ENCODE results near the gene CCSER1. TPM values are rescaled to one million over a fixed set of nuclear protein-coding genes. Genes with fewer than 3 reads are reported as not detected.
A peak's percentile ranks its signal among the peaks of the same experiment; 100 is the strongest.
"Not testable (repeated sequence)": the region's sequence is repeated elsewhere in the genome, so short reads cannot be mapped to it uniquely, and the experiment has no call there.

The CCSER1 gene
- total RNA-seq, 4 donors from 2014 or later, result 27.5 to 66.5 (median 54.3) TPM

DNA sequence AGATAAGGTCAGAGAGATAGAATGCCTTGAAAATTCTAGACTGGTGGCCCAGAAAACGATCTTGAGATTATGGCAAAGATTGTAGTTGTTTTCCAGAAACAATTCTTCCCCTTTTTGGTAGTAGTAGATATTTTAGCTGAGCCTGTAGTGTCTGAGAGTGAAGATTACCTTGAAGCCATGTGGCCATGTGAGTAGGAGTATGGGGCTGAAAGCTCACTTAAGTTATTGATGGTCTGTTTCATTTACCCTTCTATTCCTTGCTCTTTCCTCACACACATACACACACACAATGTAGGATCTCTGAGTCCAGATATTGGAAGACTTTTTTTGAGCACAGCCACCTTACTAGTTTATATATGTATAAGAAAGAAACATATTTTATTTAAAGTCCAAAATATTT, 1234.9 kb downstream of the CCSER1 start:
- TF ChIP-seq CTCF (IDR thresholded peaks at IDR 0.05), result no peak
- no peak for TF ChIP-seq POLR2A (IDR thresholded peaks at IDR 0.05)
- H3K27ac ChIP-seq, result no peak overlapping the region
- no peak for DNase-seq
- no peaks in the 10 kb centered on the region for H3K9me3 ChIP-seq
- H3K27me3 ChIP-seq, result no peaks in the 10 kb centered on the region
- H3K4me3 ChIP-seq, result no peak overlapping the region
- no peaks in the 10 kb centered on the region for H3K36me3 ChIP-seq
- no peaks in the 10 kb centered on the region for H3K4me1 ChIP-seq

- H3K27ac ChIP-seq, result no peak overlapping the region
- H3K9me3 ChIP-seq, result no peaks in the 10 kb centered on the region
- H3K27me3 ChIP-seq, result no peaks in the 10 kb centered on the region
- no peak overlapping the region for H3K4me3 ChIP-seq
- DNase-seq, result no peak
- TF ChIP-seq CTCF (IDR thresholded peaks at IDR 0.05), result no peak
- no peaks in the 10 kb centered on the region for H3K4me1 ChIP-seq
- H3K36me3 ChIP-seq, result no peaks in the 10 kb centered on the region
Observed at GRCh38 chr4:91366554-91366953, 1239.4 kb downstream of the CCSER1 start.

GRCh38 chr4:91369116-91369515, 1241.9 kb downstream of the CCSER1 start:
- Histone ChIP-seq H3K4me3 (no peak overlapping the region), H3K4me1 (no peaks in the 10 kb centered on the region), H3K9me3 (no peaks in the 10 kb centered on the region), H3K27me3 (no peaks in the 10 kb centered on the region), H3K36me3 (no peaks in the 10 kb centered on the region), H3K27ac (no peak overlapping the region)
- DNase-seq, result no peak
- TF ChIP-seq CTCF (IDR thresholded peaks at IDR 0.05) (no peak), POLR2A (IDR thresholded peaks at IDR 0.05) (no peak)

DNA sequence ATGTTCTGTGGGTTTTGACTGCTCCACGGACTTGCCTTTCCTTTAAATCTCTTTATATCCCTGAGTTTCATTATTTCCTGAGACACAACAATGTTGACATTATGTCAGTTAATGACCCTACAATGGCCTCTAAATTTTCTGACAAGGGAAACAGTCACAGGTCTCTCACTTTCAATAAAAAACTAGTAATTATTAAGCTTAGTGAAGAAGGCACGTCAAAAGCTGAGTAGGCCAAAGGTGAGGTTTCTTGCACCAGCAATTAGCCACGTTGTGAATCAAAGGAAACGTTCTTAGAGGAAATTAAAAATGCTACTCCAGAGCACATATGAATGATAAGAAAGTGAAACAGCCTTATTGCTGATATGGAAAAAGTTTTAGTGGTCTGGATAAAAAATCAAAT, 1246.4 kb downstream of the CCSER1 start:
- H3K27me3 ChIP-seq, result no peaks in the 10 kb centered on the region
- H3K4me3 ChIP-seq, result no peak overlapping the region
- TF ChIP-seq CTCF (IDR thresholded peaks at IDR 0.05), result no peak
- TF ChIP-seq POLR2A (IDR thresholded peaks at IDR 0.05), result no peak
- no peaks in the 10 kb centered on the region for H3K36me3 ChIP-seq
- peak overlapping the region in 1 of 4 donors; percentile 26 for H3K27ac ChIP-seq
- no peaks in the 10 kb centered on the region for H3K9me3 ChIP-seq
- no peaks in the 10 kb centered on the region for H3K4me1 ChIP-seq
- no peak for DNase-seq

- not testable (repeated sequence) for H3K27me3 ChIP-seq, H3K27ac ChIP-seq, DNase-seq, H3K4me3 ChIP-seq, H3K9me3 ChIP-seq, H3K4me1 ChIP-seq, H3K36me3 ChIP-seq
Observed at GRCh38 chr4:91405431-91405830, 1278.2 kb downstream of the CCSER1 start.

DNA sequence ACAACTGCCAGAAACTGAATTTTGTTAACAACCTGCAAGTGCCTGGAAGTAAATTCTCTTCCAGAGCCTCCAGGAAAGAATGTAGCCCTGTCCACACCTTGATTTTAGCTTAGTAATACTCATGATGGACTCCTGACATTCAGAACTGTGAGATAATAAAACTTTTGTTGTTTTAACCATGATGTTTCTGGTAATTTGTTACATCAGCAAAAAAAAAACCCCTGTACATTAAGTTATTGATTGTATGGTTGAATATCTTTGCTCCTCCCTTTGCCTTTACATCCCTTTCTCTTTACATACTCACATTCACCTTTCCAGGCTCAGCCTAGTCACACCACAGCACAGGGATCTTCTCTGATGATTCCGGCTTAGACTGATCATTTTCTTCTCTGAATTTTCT, 1294.8 kb downstream of the CCSER1 start:
- TF ChIP-seq CTCF (IDR thresholded peaks at IDR 0.05), result no peak
- no peak for TF ChIP-seq POLR2A (IDR thresholded peaks at IDR 0.05)

More for the DNA sequence above, 1294.8 kb downstream of the CCSER1 start:
- no peak for DNase-seq
- H3K4me1 ChIP-seq, result no peaks in the 10 kb centered on the region
- no peak overlapping the region for H3K27ac ChIP-seq
- H3K36me3 ChIP-seq, result no peaks in the 10 kb centered on the region
- no peaks in the 10 kb centered on the region for H3K9me3 ChIP-seq
- H3K27me3 ChIP-seq, result no peaks in the 10 kb centered on the region
- no peak overlapping the region for H3K4me3 ChIP-seq
